Skeletal muscle cell (primary cell): ENCODE results near the gene KCNK10.

ENCODE experiments used
- DNase-seq: peaks from one replicate; pipeline ENCODE4 v3.0.0-alpha.2; 2010; ENCODE audit warnings: low read depth
- H3K4me3 ChIP-seq: 2 replicates; pipeline ENCODE4 v1.5.1; 2011; ENCODE audit warnings: low read depth, mild to moderate bottlenecking, control low read depth, low read length, moderate library complexity

KCNK10 gene

GRCh38 chr14:88196925-88197324 lies 126.1 kb downstream of the KCNK10 start:
- no peak overlapping the region for H3K4me3 ChIP-seq
- no peak for DNase-seq

GRCh38 chr14:88196116-88196890 lies 126.8 kb downstream of the KCNK10 start:
- DNase-seq, result no peak
- H3K4me3 ChIP-seq, result no peak overlapping the region

GRCh38 chr14:88195676-88196075 lies 127.4 kb downstream of the KCNK10 start:
- no peak for DNase-seq
- no peak overlapping the region for H3K4me3 ChIP-seq

- DNase-seq, result no peak
- no peak overlapping the region for H3K4me3 ChIP-seq
Observed at GRCh38 chr14:88194531-88194930, 128.5 kb downstream of the KCNK10 start.

DNA sequence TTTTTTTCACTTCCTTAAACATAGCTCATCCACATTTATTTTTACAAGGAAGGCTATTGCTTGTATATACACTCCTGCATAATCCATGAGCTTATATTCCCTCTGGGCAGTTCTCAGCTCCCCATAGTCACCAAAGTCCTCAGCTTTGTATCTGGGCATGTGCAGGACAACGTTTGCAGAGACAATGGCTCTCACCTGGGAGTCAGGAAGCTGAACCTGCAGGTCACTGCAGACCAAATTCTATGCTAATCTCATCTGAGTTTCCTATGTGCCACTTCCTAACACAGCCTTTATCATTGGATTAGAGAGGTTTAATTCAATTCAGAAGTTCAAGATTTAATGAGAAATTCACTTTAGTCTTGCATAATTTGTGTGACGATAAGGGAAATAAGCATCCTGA lies 131.5 kb downstream of the KCNK10 start:
- no peak for DNase-seq
- no peak overlapping the region for H3K4me3 ChIP-seq

GRCh38 chr14:88189417-88190191 lies 133.5 kb downstream of the KCNK10 start:
- peak; percentile 53 for DNase-seq
- H3K4me3 ChIP-seq, result peak overlapping the region; percentile 5

DNA sequence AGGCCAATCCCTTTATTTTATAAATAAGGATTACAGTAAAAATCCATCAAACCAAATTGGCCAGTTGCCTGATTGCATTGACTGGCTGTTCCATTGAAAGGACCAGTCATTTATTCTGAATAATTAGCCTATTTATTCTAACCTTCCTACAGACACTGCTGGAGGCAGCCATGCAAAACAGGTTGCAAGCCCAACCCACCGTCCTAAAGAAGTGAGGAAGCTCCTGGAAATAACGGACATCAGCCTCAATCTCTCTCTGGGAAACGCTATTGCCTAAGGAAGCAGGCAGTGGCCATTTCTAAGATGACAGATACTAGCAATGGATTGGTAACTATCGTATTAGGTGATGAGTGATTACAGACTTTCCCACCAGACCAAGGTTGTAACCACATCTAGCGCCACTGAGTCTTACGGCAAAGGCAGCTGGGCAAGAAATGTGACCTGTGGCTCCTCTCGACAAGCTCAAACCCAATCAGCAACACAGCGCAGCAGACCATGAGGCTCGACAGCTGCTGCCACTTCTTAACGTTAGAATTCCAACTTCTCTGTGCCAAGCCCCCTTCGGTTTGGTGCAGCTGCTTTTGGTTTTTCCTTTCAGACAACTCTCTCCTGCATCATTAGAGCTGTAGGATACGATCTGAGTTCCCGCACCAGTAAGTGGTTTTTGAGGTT lies 134.2 kb downstream of the KCNK10 start:
- DNase-seq, result peak; percentile 2
- H3K4me3 ChIP-seq, result peak overlapping the region; percentile 5

GRCh38 chr14:88185843-88186242 lies 137.2 kb downstream of the KCNK10 start:
- H3K4me3 ChIP-seq, result no peak overlapping the region
- no peak for DNase-seq

DNA sequence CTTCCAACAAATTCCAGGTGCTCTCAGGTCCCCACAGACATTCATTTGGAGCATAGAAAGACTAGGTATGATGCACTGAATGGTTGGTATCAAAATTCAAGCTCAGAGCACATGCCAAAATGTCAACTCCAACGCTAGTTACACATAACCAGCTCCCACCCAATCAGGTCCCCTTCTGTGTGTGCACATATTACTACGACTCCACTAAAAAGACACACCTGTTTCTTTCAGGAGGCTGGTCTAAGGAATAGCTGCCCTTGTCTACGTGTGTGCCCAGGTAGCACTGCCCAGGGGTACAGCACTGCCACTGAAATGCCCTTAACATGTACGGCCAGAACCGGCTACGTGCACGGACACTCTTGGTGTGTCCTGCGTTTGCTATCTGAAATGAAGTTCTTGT lies 138.1 kb downstream of the KCNK10 start:
- no peak overlapping the region for H3K4me3 ChIP-seq
- no peak for DNase-seq

DNA sequence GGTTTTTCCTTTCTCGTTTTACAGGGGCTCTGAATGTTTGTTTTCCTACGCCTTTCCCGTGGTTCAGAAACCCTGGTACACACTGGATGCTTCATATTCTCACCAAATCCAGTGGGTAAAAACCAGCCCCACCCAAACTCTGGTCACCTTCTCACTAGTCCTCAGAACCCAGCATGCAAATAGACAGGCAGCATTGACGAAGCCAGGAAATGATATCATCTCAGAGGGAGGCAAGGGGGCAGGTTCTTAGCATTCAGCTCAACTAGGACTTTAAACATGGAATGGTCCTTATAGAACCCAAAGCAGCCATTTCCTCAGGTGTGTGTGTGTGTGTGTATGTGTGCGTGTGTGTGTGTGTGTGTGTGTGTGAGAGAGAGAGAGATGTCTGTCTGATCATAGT lies 142.0 kb downstream of the KCNK10 start:
- H3K4me3 ChIP-seq, result no peak overlapping the region
- DNase-seq, result no peak

DNA sequence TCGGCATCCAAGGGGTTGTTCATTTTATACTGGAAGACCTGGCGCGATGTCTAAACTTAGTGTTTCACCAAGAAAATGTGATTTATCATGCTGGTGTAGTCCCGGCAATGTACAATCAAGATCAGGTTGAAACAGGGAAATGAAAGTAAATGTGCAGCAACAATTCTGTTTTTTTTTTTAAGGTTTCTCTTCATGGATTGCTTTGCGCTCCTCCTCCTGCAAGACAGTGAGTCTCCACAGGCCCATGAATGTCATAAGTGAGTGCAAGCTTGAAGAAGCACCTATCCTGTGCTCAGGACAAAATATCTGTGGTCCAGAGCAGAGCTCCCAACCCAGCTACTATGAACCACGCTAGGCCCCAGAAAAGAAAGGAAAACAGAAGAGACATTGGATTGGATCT lies 143.4 kb downstream of the KCNK10 start:
- DNase-seq, result no peak

GRCh38 chr14:88170333-88170732 lies 152.7 kb downstream of the KCNK10 start:
- no peak overlapping the region for H3K4me3 ChIP-seq
- DNase-seq, result no peak

More for the DNA sequence above, 143.4 kb downstream of the KCNK10 start:
- H3K4me3 ChIP-seq, result no peak overlapping the region

DNA sequence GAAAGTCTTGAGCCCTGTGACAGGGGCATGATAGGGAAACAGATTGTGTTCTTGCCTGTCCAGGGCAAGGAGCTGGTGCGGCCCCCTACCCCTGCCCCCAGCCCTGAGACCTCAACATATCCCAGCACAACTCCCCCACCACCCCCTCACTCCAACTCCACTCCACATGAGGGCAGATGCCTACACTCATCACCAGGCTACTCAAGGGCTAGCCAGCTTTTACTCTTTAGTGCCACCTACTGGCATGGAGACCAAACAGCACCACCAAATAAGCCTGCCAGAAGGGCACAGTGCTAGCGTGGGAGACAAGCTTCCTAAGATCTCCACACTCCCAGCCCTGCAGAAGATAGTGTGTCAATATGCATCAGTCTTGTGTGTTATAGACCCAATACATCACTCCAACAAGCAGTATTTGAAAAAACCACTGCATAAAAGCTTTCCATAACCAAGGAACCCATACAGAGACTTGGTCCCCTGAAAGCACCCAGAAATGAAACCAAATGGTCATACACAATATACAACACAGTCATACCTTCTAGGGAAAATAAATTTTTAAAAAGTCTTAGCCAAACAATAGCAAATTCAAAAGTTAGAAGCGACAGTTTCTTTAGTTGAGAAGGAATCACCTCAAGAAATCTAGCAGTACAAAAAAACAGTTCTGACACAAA lies 154.4 kb downstream of the KCNK10 start:
- H3K4me3 ChIP-seq, result no peak overlapping the region
- DNase-seq, result no peak

DNA sequence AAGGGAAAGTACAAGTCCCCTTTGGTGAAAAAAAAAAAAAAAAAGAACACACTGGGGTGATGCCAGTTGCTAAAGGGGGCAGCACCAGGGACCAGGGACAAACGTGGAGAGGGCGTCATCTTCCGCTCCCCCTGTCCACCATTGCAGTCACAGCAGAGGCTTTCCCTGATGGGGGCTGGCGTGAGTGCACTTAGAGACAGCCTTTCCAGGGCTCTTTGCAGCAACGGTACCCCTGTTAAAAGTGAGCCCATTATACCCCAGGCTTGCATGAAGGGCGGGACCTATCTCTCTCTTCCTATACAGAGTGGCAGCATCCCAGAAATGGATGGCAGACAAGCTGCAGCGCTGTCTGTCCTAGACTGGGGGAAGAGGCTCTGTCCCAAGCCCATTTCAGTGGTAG lies 155.0 kb downstream of the KCNK10 start:
- DNase-seq, result no peak
- H3K4me3 ChIP-seq, result no peak overlapping the region

DNA sequence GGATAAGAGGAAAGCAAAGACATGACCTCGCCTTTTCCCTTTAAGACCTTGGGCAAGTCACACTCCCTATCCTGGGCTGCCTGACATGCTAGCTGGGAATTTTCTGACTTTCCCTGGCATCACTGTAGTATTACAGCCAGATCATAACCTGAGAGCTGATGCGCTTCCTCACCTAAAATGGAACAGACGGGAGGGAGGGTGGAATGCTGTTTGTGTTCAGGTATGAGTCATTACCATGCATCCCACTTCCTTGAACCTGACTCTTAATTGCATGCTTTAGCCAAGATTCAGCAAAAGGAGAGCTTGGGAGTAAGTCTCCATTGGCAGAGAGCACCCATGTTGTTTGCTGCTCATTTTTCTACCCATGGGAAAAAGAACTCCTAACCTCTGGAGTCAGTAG lies 156.5 kb downstream of the KCNK10 start:
- no peak overlapping the region for H3K4me3 ChIP-seq
- DNase-seq, result no peak

- H3K4me3 ChIP-seq, result no peak overlapping the region
- no peak for DNase-seq
Observed at GRCh38 chr14:88164906-88165534, 158.0 kb downstream of the KCNK10 start.

DNA sequence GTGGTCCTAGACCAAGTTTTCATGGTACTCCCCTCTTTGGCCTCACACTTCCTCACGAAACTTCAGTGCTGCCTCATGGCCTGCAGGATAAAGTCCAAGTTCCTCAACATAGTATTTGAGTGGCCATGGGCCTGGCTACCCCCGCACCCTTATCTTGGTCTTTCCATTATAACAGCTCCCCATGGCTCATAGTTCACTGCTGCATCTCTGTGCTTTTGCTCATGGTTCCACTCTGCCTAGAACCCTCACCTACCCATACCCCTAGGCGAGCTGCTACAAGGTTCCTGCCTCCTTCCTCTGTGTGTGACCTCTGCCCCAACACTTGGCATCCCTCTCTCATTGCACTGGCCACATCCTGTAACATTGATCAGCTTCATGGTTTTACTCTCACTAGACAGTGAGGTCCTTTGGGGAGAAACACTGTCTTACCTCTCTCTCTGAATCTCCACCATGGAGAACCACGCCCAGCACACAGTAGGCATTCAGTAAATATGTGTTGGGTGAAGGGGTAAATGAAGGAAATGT lies 159.3 kb downstream of the KCNK10 start:
- no peak overlapping the region for H3K4me3 ChIP-seq
- DNase-seq, result no peak

DNA sequence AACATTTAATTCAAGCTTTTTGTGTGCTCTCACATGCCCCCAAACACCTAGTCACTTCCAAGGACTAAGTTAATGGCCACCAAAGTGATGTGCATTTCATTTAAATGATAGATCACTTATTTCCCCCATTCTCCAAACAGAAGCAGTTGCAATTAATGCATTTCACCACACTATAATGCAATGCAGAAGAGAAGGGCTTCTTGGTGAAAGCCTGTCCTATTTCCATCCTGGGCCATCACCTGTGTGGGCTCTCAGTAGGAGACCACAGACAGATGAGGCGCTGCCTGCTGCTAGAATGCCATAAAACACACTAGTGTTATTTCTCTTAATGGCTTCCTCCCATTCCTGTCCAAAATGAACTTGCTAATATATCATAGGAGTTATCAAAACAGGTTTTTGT lies 166.9 kb downstream of the KCNK10 start:
- DNase-seq, result no peak
- no peak overlapping the region for H3K4me3 ChIP-seq

GRCh38 chr14:88154926-88155325 lies 168.1 kb downstream of the KCNK10 start:
- H3K4me3 ChIP-seq, result no peak overlapping the region
- DNase-seq, result no peak
